Measurements from ENCODE around the gene ZNF81.

Gene ZNF81

GRCh38 chrX:47900833-47901232 is 64.1 kb downstream of the ZNF81 start:
- Histone ChIP-seq H2AFZ (ENCODE audit: low read depth, low read length) (no peak overlapping the region), H3K4me2 (ENCODE audit: low read length) (no peak overlapping the region), H3K4me3 (ENCODE audit: low read length) (no peak overlapping the region), H3K4me1 (ENCODE audit: low read length) (peaks cover 8% of the 10 kb centered on the region), H3K9me3 (ENCODE audit: insufficient read depth, low read length) (no peaks in the 10 kb centered on the region), H3K27me3 (ENCODE audit: low read depth, low read length) (no peaks in the 10 kb centered on the region), H4K20me1 (ENCODE audit: insufficient read depth, low read length) (no peaks in the 10 kb centered on the region), H3K36me3 (replicated peaks; ENCODE audit: low read depth, low read length) (peaks cover 2% of the 10 kb centered on the region), H3K27ac (ENCODE audit: low read length) (no peak overlapping the region), H3K79me2 (ENCODE audit: low read length) (no peaks in the 10 kb centered on the region), H3K9ac (ENCODE audit: low read length) (no peak overlapping the region)
- no peak for TF ChIP-seq CTCF (IDR thresholded peaks at IDR 0.05; ENCODE audit: low read depth, low read length)
- no peak for TF ChIP-seq EZH2phosphoT487 (IDR thresholded peaks at IDR 0.05; ENCODE audit: low read depth)

- TF ChIP-seq EZH2phosphoT487 (IDR thresholded peaks at IDR 0.05; ENCODE audit: low read depth) (no peak), CTCF (IDR thresholded peaks at IDR 0.05; ENCODE audit: low read depth, low read length) (no peak)
- Histone ChIP-seq H3K4me2 (ENCODE audit: low read length) (no peak overlapping the region), H3K9ac (ENCODE audit: low read length) (no peak overlapping the region), H3K79me2 (ENCODE audit: low read length) (no peaks in the 10 kb centered on the region), H3K36me3 (replicated peaks; ENCODE audit: low read depth, low read length) (peaks cover 2% of the 10 kb centered on the region), H3K9me3 (ENCODE audit: insufficient read depth, low read length) (no peaks in the 10 kb centered on the region), H4K20me1 (ENCODE audit: insufficient read depth, low read length) (no peaks in the 10 kb centered on the region), H3K27ac (ENCODE audit: low read length) (no peak overlapping the region), H3K27me3 (ENCODE audit: low read depth, low read length) (no peaks in the 10 kb centered on the region), H3K4me3 (ENCODE audit: low read length) (no peak overlapping the region), H3K4me1 (ENCODE audit: low read length) (peaks cover 8% of the 10 kb centered on the region), H2AFZ (ENCODE audit: low read depth, low read length) (no peak overlapping the region)
These were observed 65.5 kb downstream of the ZNF81 start for GRCh38 chrX:47902161-47902560.

- Histone ChIP-seq H3K79me2 (ENCODE audit: low read length) (no peaks in the 10 kb centered on the region), H3K4me3 (ENCODE audit: low read length) (no peak overlapping the region), H3K4me2 (ENCODE audit: low read length) (no peak overlapping the region), H3K36me3 (replicated peaks; ENCODE audit: low read depth, low read length) (peaks cover 31% of the 10 kb centered on the region), H3K9ac (ENCODE audit: low read length) (no peak overlapping the region), H4K20me1 (ENCODE audit: insufficient read depth, low read length) (no peaks in the 10 kb centered on the region), H3K27ac (ENCODE audit: low read length) (no peak overlapping the region), H3K4me1 (ENCODE audit: low read length) (no peaks in the 10 kb centered on the region), H2AFZ (ENCODE audit: low read depth, low read length) (no peak overlapping the region), H3K9me3 (ENCODE audit: insufficient read depth, low read length) (peaks cover 7% of the 10 kb centered on the region; the same call in 1 of the 2 replicates), H3K27me3 (ENCODE audit: low read depth, low read length) (no peaks in the 10 kb centered on the region)
- TF ChIP-seq CTCF (IDR thresholded peaks at IDR 0.05; ENCODE audit: low read depth, low read length) (no peak), EZH2phosphoT487 (IDR thresholded peaks at IDR 0.05; ENCODE audit: low read depth) (no peak)
These were observed 79.3 kb downstream of the ZNF81 start for GRCh38 chrX:47915886-47916493.

GRCh38 chrX:47918274-47918673 is 81.6 kb downstream of the ZNF81 start:
- Histone ChIP-seq H3K36me3 (replicated peaks; ENCODE audit: low read depth, low read length) (peaks cover 29% of the 10 kb centered on the region), H4K20me1 (ENCODE audit: insufficient read depth, low read length) (no peaks in the 10 kb centered on the region), H3K79me2 (ENCODE audit: low read length) (no peaks in the 10 kb centered on the region), H3K4me2 (ENCODE audit: low read length) (no peak overlapping the region), H3K4me3 (ENCODE audit: low read length) (no peak overlapping the region), H3K9ac (ENCODE audit: low read length) (no peak overlapping the region), H3K27me3 (ENCODE audit: low read depth, low read length) (no peaks in the 10 kb centered on the region), H2AFZ (ENCODE audit: low read depth, low read length) (no peak overlapping the region), H3K27ac (ENCODE audit: low read length) (no peak overlapping the region), H3K9me3 (ENCODE audit: insufficient read depth, low read length) (peaks cover 7% of the 10 kb centered on the region; the same call in 1 of the 2 replicates), H3K4me1 (ENCODE audit: low read length) (no peaks in the 10 kb centered on the region)
- TF ChIP-seq EZH2phosphoT487 (IDR thresholded peaks at IDR 0.05; ENCODE audit: low read depth) (no peak), CTCF (IDR thresholded peaks at IDR 0.05; ENCODE audit: low read depth, low read length) (no peak)

All from OCI-LY3 (cell line).